Measurements from ENCODE around the gene SLC6A6.
"Not testable (repeated sequence)": the region's sequence is repeated elsewhere in the genome, so short reads cannot be mapped to it uniquely, and the experiment has no call there.

Gene SLC6A6

GRCh38 chr3:14434126-14434497 lies 31.7 kb downstream of the SLC6A6 start:
- Histone ChIP-seq H3K27me3 (ENCODE audit: control insufficient read depth in 1 of 2, insufficient read depth in 2 of 2, low read length in 2 of 2) (no peaks in the 10 kb centered on the region), H3K4me1 (ENCODE audit: insufficient read depth, low read length) (peaks cover 41% of the 10 kb centered on the region), H3K9ac (ENCODE audit: low read length) (no peak overlapping the region), H3K9me3 (ENCODE audit: low read length) (no peaks in the 10 kb centered on the region), H3K27ac (ENCODE audit: low read depth, low read length) (no peak overlapping the region), H3K36me3 (ENCODE audit: insufficient read depth, low read length) (no peaks in the 10 kb centered on the region), H3K4me3 (ENCODE audit: low read depth in 1 of 2, low read length in 2 of 2) (no peak overlapping the region)

DNA sequence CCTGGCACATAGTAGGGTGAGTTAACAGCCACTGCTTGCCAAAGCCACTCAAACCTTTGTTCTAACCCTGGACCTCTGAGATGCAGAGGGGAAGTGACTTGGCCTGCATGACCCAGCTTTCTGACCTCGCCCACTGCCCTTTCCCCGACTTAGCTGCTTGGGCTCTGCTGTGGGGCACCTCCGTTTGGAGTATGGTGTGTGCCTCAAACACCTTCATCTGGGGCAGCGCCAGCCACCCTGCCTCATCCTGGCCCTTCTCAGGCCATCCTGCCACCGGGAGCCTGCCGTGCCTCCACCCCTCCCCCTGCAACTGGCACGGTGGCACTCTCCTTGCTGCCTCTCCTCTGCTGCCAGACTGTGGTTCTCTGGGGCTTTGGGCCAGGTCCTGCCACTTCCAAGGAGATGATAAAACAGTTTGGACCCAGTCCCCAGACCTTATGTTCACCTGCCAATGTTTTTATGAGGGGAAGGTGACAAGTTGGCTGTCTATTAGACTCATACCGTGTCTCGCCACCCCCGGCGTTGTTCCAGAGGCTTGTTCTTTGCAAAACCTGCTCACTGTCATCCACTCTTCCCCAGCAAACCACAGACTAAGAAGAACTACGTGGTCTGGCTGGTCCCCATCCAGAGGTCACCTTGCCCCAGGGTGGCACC lies 32.2 kb downstream of the SLC6A6 start:
- Histone ChIP-seq H3K27me3 (ENCODE audit: control insufficient read depth in 1 of 2, insufficient read depth in 2 of 2, low read length in 2 of 2) (no peaks in the 10 kb centered on the region), H3K9me3 (ENCODE audit: low read length) (no peaks in the 10 kb centered on the region), H3K4me3 (ENCODE audit: low read depth in 1 of 2, low read length in 2 of 2) (no peak overlapping the region), H3K4me1 (ENCODE audit: insufficient read depth, low read length) (peaks cover 38% of the 10 kb centered on the region), H3K27ac (ENCODE audit: low read depth, low read length) (no peak overlapping the region), H3K9ac (ENCODE audit: low read length) (no peak overlapping the region), H3K36me3 (ENCODE audit: insufficient read depth, low read length) (no peaks in the 10 kb centered on the region)

DNA sequence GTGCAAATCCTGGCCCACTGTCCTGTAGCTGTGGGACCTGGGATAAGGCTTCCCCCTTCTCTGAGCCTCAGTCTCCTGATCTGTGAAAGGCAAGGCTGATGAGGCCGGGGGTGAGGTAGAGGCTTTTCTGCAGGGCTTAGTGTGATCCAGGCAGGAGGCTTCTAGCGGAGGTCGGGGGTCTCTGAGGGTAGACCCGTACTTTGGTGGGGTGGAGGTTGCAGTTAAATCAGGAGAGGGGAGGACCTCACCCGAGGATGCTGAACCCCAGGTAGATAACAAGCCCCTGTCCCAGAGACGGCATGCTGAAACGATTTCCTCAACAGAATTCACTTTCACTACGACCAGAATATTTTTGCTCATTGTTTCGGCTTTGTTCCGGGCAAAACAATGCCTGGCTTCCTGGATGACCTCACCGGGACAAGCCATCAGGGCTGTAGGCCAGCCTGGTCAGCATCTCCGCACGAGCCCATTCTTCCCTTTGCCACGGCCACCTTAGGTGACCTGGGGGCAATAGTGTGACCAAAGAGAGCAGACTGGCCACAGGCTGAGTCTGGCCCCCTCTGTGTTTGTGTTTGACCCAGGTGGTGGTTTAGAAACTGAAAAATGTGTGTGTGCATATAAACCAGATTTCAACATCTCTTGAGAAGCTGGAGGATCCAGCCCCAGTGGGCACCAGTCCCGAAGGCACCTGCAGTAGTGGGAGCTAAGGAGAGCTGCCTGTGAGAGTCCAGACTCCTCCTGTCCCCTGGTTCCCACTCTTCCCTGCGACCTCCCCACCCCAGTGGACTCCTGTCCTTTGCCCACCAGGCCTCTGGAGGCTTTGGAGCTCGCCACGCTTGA lies 33.0 kb downstream of the SLC6A6 start:
- Histone ChIP-seq H3K9ac (ENCODE audit: low read length) (no peak overlapping the region), H3K9me3 (ENCODE audit: low read length) (no peaks in the 10 kb centered on the region), H3K27me3 (ENCODE audit: control insufficient read depth in 1 of 2, insufficient read depth in 2 of 2, low read length in 2 of 2) (no peaks in the 10 kb centered on the region), H3K4me1 (ENCODE audit: insufficient read depth, low read length) (peaks cover 38% of the 10 kb centered on the region), H3K36me3 (ENCODE audit: insufficient read depth, low read length) (no peaks in the 10 kb centered on the region), H3K4me3 (ENCODE audit: low read depth in 1 of 2, low read length in 2 of 2) (no peak overlapping the region), H3K27ac (ENCODE audit: low read depth, low read length) (no peak overlapping the region)

- H3K9me3 ChIP-seq (ENCODE audit: low read length): no peaks in the 10 kb centered on the region
- H3K27me3 ChIP-seq (ENCODE audit: control insufficient read depth in 1 of 2, insufficient read depth in 2 of 2, low read length in 2 of 2): no peaks in the 10 kb centered on the region
- peaks cover 32% of the 10 kb centered on the region for H3K4me1 ChIP-seq (ENCODE audit: insufficient read depth, low read length)
- no peak overlapping the region for H3K9ac ChIP-seq (ENCODE audit: low read length)
- H3K27ac ChIP-seq (ENCODE audit: low read depth, low read length): no peak overlapping the region
- H3K4me3 ChIP-seq (ENCODE audit: low read depth in 1 of 2, low read length in 2 of 2): no peak overlapping the region
- no peaks in the 10 kb centered on the region for H3K36me3 ChIP-seq (ENCODE audit: insufficient read depth, low read length)
These were observed 34.5 kb downstream of the SLC6A6 start for GRCh38 chr3:14436954-14437281.

DNA sequence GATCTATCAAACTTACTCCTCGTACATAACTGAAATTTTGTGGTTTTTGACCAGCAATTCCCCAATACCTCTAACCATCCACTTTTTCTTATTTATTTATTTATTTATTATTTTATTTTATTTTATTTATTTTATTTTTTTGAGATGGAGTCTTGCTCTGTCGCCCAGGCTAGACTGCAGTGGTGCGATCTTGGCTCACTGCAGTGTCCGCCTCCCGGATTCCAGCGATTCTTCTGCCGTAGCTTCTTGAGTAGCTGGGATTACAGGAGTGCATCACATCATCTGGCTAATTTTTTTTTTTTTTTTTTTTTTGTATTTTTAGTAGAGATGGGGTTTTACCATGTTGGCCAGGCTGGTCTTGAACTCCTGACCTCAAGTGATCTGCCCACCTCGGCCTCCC lies 35.3 kb downstream of the SLC6A6 start:
- H3K4me3 ChIP-seq (ENCODE audit: low read depth in 1 of 2, low read length in 2 of 2); H3K36me3 ChIP-seq (ENCODE audit: insufficient read depth, low read length); H3K27ac ChIP-seq (ENCODE audit: low read depth, low read length); H3K9me3 ChIP-seq (ENCODE audit: low read length); H3K9ac ChIP-seq (ENCODE audit: low read length); H3K27me3 ChIP-seq (ENCODE audit: control insufficient read depth in 1 of 2, insufficient read depth in 2 of 2, low read length in 2 of 2): not testable (repeated sequence)
- H3K4me1 ChIP-seq (ENCODE audit: insufficient read depth, low read length): peaks cover 25% of the 10 kb centered on the region

GRCh38 chr3:14438262-14438661 lies 35.9 kb downstream of the SLC6A6 start:
- Histone ChIP-seq H3K27ac (ENCODE audit: low read depth, low read length) (no peak overlapping the region), H3K9ac (ENCODE audit: low read length) (no peak overlapping the region), H3K4me3 (ENCODE audit: low read depth in 1 of 2, low read length in 2 of 2) (no peak overlapping the region), H3K27me3 (ENCODE audit: control insufficient read depth in 1 of 2, insufficient read depth in 2 of 2, low read length in 2 of 2) (no peaks in the 10 kb centered on the region), H3K36me3 (ENCODE audit: insufficient read depth, low read length) (no peaks in the 10 kb centered on the region), H3K9me3 (ENCODE audit: low read length) (no peaks in the 10 kb centered on the region), H3K4me1 (ENCODE audit: insufficient read depth, low read length) (peaks cover 25% of the 10 kb centered on the region)

DNA sequence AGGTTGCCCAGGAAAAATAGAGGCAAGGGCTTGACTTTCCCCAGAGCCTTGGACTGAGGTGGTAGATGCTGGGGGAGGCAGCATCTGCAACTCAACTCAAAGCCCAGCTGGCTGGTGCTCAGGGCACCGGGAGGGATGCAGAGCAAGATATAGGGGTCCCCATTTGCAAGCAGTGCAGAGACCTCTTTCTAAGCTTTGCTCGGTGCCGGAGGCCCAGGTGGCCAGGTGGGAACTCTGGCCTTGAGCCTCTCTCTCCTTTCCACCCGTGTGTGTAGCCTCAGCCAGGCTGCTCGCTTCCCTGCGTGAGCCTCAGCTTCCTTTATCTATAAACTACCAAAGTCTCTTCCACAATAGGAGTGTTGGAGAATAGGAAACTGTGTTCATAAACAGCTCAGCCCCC lies 36.5 kb downstream of the SLC6A6 start:
- no peak overlapping the region for H3K9ac ChIP-seq (ENCODE audit: low read length)
- peaks cover 21% of the 10 kb centered on the region for H3K4me1 ChIP-seq (ENCODE audit: insufficient read depth, low read length)

GRCh38 chr3:14439501-14440167 lies 37.2 kb downstream of the SLC6A6 start:
- Histone ChIP-seq H3K27me3 (ENCODE audit: control insufficient read depth in 1 of 2, insufficient read depth in 2 of 2, low read length in 2 of 2) (no peaks in the 10 kb centered on the region), H3K9me3 (ENCODE audit: low read length) (no peaks in the 10 kb centered on the region), H3K36me3 (ENCODE audit: insufficient read depth, low read length) (no peaks in the 10 kb centered on the region), H3K9ac (ENCODE audit: low read length) (no peak overlapping the region), H3K4me1 (ENCODE audit: insufficient read depth, low read length) (peaks cover 14% of the 10 kb centered on the region), H3K4me3 (ENCODE audit: low read depth in 1 of 2, low read length in 2 of 2) (no peak overlapping the region), H3K27ac (ENCODE audit: low read depth, low read length) (no peak overlapping the region)

More for the DNA sequence above, 36.5 kb downstream of the SLC6A6 start:
- no peak overlapping the region for H3K4me3 ChIP-seq (ENCODE audit: low read depth in 1 of 2, low read length in 2 of 2)
- no peaks in the 10 kb centered on the region for H3K9me3 ChIP-seq (ENCODE audit: low read length)
- no peak overlapping the region for H3K27ac ChIP-seq (ENCODE audit: low read depth, low read length)
- no peaks in the 10 kb centered on the region for H3K36me3 ChIP-seq (ENCODE audit: insufficient read depth, low read length)
- H3K27me3 ChIP-seq (ENCODE audit: control insufficient read depth in 1 of 2, insufficient read depth in 2 of 2, low read length in 2 of 2): no peaks in the 10 kb centered on the region

DNA sequence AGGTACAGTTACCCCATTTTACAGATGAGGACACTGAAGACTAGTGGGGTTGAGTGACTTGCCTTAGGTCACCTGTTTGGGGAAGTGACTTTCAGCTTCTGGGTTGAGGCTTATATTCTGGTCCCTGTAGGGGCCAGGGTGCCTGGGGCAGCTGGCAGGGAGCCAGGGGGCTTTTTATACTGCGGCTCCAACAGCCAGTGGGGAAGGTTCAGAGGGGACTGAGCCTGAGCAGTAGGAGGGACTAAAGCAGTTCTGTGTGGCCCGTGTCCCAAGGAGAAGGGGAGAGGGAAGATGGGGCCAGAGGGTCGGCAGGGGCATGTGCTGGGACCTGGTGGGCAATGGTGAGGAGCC lies 37.7 kb downstream of the SLC6A6 start:
- H3K9me3 ChIP-seq (ENCODE audit: low read length): no peaks in the 10 kb centered on the region
- no peaks in the 10 kb centered on the region for H3K36me3 ChIP-seq (ENCODE audit: insufficient read depth, low read length)
- H3K4me1 ChIP-seq (ENCODE audit: insufficient read depth, low read length): peaks cover 8% of the 10 kb centered on the region
- H3K27ac ChIP-seq (ENCODE audit: low read depth, low read length): no peak overlapping the region
- no peaks in the 10 kb centered on the region for H3K27me3 ChIP-seq (ENCODE audit: control insufficient read depth in 1 of 2, insufficient read depth in 2 of 2, low read length in 2 of 2)
- H3K9ac ChIP-seq (ENCODE audit: low read length): no peak overlapping the region
- H3K4me3 ChIP-seq (ENCODE audit: low read depth in 1 of 2, low read length in 2 of 2): no peak overlapping the region

- no peak overlapping the region for H3K27ac ChIP-seq (ENCODE audit: low read depth, low read length)
- H3K4me1 ChIP-seq (ENCODE audit: insufficient read depth, low read length): peaks cover 3% of the 10 kb centered on the region
- H3K9ac ChIP-seq (ENCODE audit: low read length): no peak overlapping the region
- H3K36me3 ChIP-seq (ENCODE audit: insufficient read depth, low read length): no peaks in the 10 kb centered on the region
- no peaks in the 10 kb centered on the region for H3K27me3 ChIP-seq (ENCODE audit: control insufficient read depth in 1 of 2, insufficient read depth in 2 of 2, low read length in 2 of 2)
- no peak overlapping the region for H3K4me3 ChIP-seq (ENCODE audit: low read depth in 1 of 2, low read length in 2 of 2)
- no peaks in the 10 kb centered on the region for H3K9me3 ChIP-seq (ENCODE audit: low read length)
These were observed 38.3 kb downstream of the SLC6A6 start for GRCh38 chr3:14440531-14441239.

DNA sequence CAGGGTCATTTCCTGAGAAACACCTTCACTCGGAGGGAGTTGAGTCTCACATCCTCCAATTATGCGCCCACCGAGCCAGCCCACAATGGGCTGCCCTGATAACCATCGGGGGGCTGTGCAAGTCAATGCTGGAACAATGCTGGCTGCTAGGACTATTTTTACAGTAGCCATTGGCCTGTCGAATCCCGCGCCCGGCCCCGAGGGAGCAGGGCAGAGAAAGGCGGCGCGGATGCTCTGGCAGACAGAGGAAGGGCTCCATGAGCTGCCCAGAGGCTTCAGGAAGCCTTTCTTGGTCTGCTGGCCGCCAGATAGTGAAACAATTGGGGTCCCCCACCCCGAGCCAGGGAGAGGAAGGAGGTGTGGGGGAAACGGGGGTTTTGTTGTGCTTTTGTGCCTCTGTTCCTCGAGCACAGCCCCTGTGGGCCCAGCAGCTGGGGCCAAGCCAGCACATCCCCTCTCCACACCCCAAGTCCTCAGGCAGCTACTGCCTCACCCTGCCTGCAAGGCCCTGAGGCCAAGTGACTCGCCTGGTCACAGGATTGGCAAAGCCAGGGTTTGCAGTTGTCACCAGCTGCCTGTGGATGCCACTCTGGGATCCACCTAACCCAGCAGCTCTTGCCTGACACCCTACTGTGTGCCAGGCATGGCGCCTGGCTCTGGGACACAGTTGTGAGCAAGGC lies 39.0 kb downstream of the SLC6A6 start:
- peaks cover 5% of the 10 kb centered on the region for H3K36me3 ChIP-seq (ENCODE audit: insufficient read depth, low read length)
- no peaks in the 10 kb centered on the region for H3K27me3 ChIP-seq (ENCODE audit: control insufficient read depth in 1 of 2, insufficient read depth in 2 of 2, low read length in 2 of 2)
- H3K4me3 ChIP-seq (ENCODE audit: low read depth in 1 of 2, low read length in 2 of 2): no peak overlapping the region
- no peaks in the 10 kb centered on the region for H3K4me1 ChIP-seq (ENCODE audit: insufficient read depth, low read length)
- no peak overlapping the region for H3K9ac ChIP-seq (ENCODE audit: low read length)
- no peak overlapping the region for H3K27ac ChIP-seq (ENCODE audit: low read depth, low read length)
- H3K9me3 ChIP-seq (ENCODE audit: low read length): no peaks in the 10 kb centered on the region

Measured in muscle layer of colon (tissue), 2 donors.